GM19035 (cell line): Measurements from ENCODE around the gene KRT5.
"Not testable (repeated sequence)": the region's sequence is repeated elsewhere in the genome, so short reads cannot be mapped to it uniquely, and the experiment has no call there.

Source experiments
- ATAC-seq: cut with Tn5 transposase; IDR thresholded peaks from one replicate; pipeline ENCODE4 v1.9.1; 2021; ENCODE audit not compliant: unreplicated experiment

KRT5 gene

DNA sequence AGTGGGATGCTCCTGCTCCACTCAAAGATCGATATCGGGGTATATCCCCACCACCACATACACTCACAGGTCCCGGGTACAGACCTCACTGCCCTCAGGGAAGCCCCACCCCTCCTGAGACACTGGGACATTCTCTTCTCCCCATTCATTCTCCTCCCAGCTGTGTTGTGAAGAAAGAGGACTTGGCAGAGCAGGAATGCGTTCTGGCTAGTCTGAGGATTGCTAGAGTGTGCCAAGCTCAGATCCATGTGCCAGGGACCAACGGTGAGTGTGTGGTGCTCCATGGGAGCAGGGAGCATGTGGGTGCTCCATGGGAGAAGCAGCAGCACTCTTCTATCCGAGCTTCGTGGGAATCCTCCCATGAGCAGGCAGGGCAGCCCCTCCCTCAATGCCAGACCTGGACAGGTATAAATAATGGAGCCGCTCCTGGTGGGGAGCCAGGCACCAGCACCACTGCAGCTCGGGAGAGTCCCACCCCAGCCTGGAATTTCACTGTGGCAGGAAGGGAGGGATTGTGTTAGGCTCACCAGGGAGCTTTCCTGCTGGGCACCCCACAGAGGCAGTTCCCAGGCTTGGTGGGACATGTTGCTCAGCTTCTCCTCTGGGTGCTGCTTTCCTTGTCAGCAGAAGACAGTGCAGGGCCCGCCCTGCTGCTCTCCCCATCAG lies 2.3 kb upstream of the KRT5 start:
- ATAC-seq, result no peak

DNA sequence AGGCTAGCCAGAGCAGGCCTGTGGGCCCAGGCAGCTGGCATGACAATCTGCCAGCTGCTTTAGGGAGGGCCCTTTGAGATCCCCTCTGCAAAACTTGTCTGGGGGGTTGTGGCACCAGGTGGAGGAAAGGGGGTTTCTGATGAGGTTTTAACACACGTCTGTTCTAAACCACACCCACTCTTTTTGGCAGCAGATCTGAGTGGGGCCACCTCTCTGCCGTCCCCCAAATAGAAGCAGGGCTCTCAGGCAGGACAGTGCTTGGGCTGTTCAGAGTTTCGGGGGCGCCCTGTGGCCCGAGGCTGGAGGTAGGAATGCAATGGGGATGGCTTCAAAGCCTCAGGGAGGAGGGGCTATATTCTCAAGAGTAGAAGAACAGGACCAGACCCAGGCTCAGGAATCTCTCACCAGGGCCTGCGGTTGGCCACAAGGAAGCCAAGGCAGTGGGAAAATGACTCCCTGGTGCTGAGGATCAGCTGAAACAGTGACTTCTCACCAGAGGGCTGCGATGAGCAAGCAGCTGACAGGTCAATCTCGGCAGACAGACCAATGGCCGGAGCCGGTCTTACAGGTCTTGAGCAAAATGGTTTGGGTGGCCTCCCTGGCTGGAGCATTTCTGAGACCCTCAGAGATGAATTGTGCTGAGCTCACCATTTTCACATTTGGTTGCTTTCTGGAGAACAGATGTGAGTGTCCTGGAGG lies 1.5 kb upstream of the KRT5 start:
- no peak for ATAC-seq

- no peak for ATAC-seq
These were observed 977 bp upstream of the KRT5 start for GRCh38 chr12:52521175-52521567.

DNA sequence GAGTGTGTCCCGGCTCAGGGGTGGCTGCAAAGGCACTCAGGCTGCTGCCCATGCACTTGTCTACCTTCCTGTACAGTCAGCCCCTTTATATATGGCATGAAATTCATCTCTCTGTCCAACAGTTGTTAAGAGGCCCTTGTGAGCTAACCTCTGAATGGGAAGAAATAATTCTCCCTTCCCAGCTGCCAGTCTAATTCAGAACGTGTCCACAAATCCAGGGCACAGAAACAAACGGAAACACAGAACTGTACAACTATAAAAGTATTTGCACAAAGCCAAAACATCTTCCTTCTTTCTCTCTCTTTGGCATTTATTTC lies 849 bp downstream of the KRT5 start:
- no peak for ATAC-seq

DNA sequence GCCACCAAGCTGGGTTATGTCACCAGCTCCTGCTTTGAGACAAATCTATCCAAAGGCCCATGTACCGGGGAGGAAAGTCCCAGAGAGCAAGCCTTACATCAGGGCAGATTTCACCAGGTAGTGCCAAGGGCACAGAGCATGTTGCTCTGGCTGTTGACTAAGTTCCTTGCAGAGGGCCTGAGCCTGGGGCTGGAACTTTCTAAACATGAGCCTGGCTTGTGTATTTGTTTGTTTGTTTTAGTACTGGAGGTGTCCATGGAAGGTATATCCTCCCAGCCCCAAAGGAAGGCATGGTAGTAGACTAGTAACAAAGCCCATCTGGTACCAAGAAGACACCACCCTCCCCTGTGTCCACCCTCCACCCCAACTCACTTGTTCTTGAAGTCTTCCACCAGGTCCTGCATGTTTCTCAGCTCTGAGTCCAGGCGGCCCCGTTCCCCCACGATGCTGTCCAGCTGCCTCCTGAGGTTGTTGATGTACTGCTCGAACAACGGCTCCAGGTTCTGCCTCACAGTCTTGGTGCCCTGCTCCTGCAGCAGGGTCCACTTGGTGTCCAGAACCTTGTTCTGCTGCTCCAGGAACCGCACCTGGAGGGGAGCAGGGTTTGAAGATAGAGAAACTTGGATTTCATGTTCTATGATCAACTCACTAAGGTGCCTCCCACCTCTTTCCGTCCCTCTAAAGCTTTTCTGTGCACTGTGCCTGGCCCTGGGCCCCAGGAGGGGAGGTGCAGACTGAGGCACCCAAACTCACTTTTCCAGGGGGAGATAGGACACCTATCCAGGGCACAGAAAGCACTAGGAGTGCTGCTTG lies 1.4 kb downstream of the KRT5 start:
- no peak for ATAC-seq

- ATAC-seq, result no peak
These were observed 2.3 kb downstream of the KRT5 start for GRCh38 chr12:52517888-52518287.

DNA sequence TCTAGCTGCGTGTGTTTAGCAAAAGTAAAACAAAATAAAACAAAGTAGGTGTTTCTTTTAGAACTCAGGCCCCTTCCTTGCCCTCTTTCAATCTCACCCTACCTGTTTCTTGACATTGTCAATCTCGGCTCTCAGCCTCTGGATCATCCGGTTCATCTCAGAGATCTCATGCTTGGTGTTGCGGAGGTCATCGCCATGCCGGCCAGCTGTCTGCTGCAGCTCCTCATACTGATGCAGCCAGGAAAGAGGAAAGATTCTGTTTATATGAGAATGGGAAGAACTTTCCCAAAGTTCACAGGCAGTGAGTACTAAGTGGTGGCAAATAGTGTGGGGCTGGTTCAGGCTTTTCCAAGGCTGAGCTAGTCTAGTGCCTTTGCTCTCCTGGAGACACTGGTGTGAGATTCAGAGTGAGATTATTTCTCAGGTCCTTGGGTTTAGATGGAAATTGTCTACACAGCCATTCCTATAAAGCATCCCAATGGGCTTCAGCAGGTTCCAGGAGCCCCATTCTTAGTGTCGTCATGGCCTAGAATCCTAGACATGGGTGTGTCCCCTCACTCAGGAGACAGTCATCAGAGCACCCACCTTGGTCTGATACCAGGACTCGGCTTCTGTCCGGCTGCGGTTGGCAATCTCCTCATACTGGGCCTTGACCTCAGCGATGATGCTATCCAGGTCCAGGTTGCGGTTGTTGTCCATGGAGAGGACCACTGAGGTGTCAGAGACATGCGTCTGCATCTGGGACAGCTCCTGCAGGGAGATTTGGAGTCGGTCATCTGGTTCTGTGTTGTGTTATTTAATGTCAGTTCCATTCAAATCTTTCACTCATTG lies 3.0 kb downstream of the KRT5 start:
- no peak for ATAC-seq

DNA sequence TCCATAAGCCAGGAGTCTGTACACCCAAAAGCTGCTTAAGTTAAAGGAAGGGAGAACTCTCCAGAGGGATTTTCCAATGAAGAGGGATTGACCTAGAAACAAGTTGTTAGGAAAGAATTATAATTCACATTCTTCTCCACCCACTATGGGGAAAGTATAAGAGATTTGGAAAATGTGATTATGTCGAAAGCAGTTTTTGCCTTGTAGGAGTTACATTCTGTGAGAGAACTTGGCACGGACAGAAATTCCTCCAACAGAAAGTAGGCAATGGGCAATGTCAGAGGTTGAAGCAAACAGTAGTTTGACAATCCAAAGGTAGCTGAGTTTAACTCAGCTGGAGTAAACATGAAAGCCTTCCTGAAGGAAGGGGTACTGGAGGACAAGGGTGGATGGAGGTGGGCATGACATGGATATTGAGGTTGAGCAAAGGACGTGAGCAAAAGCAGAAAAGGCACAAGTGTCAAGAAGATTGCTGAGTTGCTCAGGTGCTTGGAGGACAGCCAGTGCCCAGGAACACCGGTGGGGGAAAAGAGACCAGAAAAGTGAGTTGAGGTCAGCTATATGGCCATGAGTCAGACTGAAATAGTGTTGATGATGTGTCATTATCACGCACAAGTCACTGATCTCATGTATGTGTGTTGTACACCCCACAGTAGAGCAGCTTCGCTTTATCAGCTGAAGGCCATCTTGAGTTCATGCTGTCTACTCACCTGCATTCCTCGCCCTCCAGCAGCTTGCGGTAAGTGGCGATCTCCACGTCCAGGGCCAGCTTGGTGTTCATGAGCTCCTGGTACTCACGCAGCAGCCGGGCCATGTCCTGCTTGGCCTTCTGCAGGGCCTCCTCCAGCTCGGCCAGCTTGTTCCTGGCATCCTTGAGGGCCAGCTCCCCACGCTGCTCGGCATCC lies 4.0 kb downstream of the KRT5 start:
- no peak for ATAC-seq

GRCh38 chr12:52515319-52515646 lies 4.9 kb downstream of the KRT5 start:
- no peak for ATAC-seq

- ATAC-seq, result no peak
These were observed 5.5 kb downstream of the KRT5 start for GRCh38 chr12:52514471-52515318.

DNA sequence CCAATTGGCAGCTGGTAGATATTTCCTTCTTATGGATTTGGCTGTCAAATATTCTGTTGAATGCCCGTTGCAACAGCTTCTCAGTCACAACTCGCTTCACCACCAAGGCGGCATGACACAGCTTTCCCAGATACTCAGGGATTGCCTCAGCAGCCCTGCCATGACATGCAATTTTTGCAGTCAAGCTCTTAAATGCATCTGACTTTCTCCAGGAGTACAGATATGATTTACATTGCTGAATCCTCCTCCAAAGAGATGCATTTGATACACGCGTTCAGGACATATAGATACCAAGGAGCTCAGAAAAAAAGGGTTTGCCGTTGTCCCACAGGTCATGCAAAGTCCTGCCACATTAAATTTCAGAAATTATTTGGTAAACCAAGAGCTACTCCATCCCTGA lies 6.5 kb downstream of the KRT5 start:
- no peak for ATAC-seq

GRCh38 chr12:52508211-52508610 lies 12.0 kb downstream of the KRT5 start:
- no peak for ATAC-seq

GRCh38 chr12:52506858-52507715 lies 13.1 kb downstream of the KRT5 start:
- ATAC-seq, result no peak

DNA sequence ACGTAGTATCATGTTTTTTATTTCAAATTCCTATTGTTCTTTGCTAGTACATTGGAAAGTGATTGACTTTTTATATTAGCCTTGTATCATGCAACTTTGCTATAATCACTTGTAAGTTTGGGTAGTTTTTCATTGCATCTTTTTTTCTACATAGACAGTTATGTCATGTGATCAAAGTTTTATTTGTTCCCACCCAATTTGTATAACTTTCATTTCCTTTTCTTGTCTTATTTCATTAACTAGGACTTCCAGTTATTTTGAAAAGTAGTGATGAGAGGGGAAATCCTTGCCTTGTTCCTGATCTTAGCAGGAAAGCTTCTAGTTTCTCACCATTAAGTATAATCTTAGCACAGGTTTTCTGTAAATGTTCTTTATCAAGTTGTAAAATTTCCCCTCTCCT lies 17.3 kb downstream of the KRT5 start:
- no peak for ATAC-seq

DNA sequence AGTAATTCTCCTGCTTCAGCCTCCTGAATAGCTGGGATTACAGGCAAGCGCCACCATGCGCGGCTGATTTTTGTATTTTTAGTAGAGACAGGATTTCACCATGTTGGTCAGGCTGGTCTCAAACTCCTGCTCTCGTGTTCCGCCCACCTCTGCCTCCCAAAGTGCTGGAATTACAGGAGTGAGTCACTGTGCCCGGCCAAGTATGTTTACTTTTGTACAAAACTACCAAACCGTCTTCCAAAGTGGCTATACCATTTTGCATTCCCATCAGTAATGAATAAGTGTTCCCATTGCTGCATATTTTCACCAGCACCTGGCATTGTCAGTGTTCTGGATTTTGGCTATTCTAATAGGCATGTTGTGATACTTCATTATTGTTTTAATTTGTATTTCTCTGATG lies 18.7 kb downstream of the KRT5 start:
- no peak for ATAC-seq

GRCh38 chr12:52500574-52500973 lies 19.6 kb downstream of the KRT5 start:
- not testable (repeated sequence) for ATAC-seq

DNA sequence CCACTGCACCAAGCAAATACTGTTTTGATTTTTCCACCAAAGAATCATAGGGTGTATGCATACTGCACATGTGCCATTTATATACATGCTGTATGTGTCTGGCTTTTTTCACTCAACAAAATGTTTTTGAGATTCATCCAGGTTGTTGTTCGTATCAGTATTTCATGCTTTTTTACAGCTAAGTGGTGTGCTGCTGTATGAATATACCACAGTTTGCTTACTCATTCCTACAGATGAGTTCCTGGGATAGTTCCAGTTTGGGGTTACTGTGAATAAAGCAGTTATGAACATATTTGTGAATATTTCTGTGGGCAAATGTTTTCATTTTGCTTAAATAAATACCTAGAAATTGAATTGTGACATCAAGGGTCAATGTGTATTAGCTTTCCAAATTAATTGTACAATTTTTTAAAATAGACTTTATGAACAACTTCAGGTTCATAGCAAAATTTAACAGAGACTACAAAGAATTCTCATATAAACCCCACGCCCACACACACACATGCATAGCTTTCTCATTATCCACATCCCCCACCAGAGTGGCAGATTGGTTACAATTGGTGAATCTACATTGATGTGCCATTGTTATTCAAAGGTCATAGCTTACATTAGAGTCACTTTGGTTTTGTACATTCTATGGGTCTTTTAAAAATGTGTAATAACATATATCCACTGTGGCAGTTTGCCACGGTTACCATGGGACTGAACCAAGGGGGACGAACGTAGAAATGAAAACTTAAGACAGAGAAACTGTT lies 20.2 kb downstream of the KRT5 start:
- no peak for ATAC-seq

GRCh38 chr12:52498946-52499345 lies 21.2 kb downstream of the KRT5 start:
- ATAC-seq, result no peak
